Measurements from ENCODE around the gene ATP2C2.

Gene ATP2C2

DNA sequence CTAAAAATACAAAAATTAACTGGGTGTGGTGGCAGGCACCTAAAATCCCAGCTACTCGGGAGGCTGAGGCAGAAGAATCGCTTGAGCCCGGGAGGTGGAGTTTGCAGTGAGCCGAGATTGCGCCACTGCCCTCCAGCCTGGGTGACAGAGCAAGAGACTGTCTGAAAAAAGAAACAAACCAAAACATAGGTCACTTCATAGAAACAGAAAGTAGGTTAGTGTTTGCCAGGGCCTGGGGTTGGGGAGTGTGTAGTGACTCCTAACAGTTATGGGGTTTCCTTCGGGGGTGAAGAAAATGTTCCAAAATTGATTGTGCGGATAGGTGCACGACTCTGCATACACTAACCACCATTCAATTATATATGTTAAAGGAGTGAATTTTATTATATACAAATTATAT, 59.2 kb downstream of the ATP2C2 start:
- no peak for DNase-seq (ENCODE audit: low read depth)
- no peak overlapping the region for H3K4me3 ChIP-seq (replicated peaks; ENCODE audit: low read depth, low read length)

DNA sequence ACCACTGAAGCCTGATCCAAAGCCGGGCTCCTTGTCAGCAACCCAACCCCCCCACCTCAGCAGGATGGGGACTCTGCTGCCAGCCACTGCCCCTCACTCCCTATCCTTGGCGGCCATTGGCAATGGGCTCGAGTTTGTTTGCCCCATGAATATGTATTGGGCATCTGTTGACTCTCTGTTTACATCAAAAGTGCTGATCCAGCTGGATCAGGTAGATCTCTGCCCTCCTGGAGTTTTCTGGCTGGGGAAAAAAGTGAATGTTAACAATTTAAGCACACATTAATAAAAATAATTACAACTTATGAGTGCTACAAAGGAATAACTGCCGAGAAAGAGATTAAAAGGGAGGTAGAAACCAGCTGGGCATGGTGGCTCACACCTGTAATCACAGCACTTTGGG, 62.5 kb downstream of the ATP2C2 start:
- TF ChIP-seq, protein P1, sequence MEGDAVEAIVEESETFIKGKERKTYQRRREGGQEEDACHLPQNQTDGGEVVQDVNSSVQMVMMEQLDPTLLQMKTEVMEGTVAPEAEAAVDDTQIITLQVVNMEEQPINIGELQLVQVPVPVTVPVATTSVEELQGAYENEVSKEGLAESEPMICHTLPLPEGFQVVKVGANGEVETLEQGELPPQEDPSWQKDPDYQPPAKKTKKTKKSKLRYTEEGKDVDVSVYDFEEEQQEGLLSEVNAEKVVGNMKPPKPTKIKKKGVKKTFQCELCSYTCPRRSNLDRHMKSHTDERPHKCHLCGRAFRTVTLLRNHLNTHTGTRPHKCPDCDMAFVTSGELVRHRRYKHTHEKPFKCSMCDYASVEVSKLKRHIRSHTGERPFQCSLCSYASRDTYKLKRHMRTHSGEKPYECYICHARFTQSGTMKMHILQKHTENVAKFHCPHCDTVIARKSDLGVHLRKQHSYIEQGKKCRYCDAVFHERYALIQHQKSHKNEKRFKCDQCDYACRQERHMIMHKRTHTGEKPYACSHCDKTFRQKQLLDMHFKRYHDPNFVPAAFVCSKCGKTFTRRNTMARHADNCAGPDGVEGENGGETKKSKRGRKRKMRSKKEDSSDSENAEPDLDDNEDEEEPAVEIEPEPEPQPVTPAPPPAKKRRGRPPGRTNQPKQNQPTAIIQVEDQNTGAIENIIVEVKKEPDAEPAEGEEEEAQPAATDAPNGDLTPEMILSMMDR (IDR thresholded peaks at IDR 0.05; ENCODE audit: low read length, missing control alignments), result no peak
- no peak overlapping the region for H3K4me3 ChIP-seq (replicated peaks; ENCODE audit: low read depth, low read length)
- DNase-seq (ENCODE audit: low read depth), result no peak

More for the DNA sequence above, 59.2 kb downstream of the ATP2C2 start:
- TF ChIP-seq, protein P1 (IDR thresholded peaks at IDR 0.05; ENCODE audit: low read length, missing control alignments), result no peak

DNA sequence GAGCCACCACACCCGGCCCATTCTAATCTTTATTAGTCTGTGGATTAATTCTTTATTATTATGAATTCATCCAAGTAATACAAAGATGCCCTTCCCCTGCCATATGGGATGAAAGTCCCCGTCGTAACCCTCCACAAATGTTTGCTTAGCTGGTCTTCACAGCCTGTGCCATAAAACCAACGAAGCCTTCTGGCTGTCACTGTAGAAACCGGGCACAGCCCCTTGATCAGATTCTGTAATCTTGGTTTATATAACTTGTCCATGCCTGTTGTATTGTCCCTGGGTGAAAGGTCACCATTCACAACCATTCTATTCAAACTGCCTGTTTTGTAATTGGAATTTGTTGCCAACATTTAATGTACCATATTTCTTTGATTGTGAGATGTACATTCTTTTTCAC, 66.5 kb downstream of the ATP2C2 start:
- TF ChIP-seq, protein P1 (IDR thresholded peaks at IDR 0.05; ENCODE audit: low read length, missing control alignments), result no peak
- H3K4me3 ChIP-seq (replicated peaks; ENCODE audit: low read depth, low read length), result no peak overlapping the region
- no peak for DNase-seq (ENCODE audit: low read depth)

DNA sequence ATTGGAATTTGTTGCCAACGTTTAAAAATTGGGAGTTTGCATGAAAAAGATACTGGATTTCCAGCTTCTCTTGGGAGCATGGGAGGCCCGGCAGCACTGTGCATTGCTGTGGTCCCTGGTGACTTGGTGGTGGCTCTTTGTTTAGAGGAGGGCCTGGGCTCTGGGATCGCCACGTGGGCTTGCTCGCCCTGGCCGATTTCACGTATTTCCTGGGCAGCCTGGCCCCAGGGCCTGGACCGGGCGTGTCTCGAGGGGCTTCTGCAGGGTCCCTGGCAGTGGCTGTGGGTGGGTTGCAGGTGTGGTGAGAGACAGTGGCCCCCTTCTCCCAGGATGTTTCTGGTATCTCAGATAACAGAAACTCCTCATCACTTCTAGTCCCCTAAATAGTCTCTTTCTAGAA, 67.9 kb downstream of the ATP2C2 start:
- TF ChIP-seq, protein P1 (IDR thresholded peaks at IDR 0.05; ENCODE audit: low read length, missing control alignments), result no peak
- DNase-seq (ENCODE audit: low read depth), result no peak
- no peak overlapping the region for H3K4me3 ChIP-seq (replicated peaks; ENCODE audit: low read depth, low read length)

DNA sequence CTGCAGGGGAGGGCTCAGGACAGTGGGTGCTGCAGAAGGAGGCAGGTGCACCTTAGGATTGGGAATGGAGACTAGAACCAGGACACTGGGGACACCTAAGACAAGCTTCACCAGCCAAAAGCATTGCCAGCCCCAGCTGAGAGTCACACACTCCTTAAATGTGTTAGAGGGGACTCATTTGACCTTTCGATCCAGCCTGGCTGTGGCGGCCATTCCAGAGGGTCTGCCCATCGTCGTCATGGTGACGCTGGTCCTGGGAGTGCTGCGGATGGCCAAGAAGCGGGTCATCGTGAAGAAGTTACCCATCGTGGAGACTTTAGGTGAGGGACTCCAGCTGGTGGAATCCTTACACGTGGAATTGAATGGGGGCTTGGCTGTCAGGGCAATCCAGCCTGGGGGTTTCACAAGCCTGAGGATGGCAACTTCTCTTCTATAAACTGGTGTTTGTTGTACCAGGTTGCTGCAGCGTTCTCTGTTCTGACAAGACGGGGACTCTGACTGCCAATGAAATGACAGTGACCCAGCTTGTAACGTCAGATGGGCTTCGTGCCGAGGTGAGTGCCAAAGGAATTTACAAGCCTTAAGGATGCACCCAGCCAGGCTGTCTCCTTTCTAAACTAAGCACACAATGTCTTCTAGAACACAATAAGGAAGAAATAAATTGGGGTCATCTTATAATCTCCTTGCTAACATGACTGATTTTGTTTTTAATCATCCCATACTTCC, 70.8 kb downstream of the ATP2C2 start:
- no peak overlapping the region for H3K4me3 ChIP-seq (replicated peaks; ENCODE audit: low read depth, low read length)
- no peak for DNase-seq (ENCODE audit: low read depth)
- TF ChIP-seq, protein P1 (IDR thresholded peaks at IDR 0.05; ENCODE audit: low read length, missing control alignments), result no peak

DNA sequence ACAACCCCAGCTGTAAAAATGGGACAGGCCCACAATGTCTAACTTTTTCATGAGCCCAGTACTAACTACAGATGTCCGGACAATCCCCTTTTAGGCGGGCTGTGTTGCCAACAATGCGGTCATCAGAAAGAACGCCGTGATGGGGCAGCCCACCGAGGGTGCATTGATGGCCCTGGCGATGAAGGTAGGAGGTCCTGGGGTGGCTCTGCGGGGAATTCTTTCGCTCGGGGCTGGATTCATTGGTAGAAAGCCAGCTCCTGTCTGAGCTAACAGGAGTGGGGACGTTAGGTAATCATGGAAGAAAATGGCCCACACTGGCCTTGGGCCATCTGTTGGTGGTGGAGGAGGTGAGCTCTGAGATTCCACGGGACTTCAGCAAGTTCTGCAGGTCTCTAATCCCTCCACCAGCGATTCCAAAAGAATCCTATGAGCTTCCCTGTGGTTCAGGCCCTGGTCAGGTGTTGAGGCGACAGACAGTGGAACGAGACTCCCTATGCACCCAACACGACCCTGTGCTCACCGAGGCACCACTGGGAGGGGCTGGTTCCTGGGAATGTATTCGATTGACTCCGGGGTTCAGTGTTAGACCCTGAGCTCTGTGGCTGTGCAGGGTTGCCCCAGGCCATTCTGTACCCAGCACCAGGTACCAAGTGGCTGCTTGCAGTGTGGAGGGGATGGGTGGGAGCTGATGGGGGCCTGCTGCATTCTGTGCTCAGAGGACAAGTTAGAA, 74.2 kb downstream of the ATP2C2 start:
- DNase-seq (ENCODE audit: low read depth), result no peak
- H3K4me3 ChIP-seq (replicated peaks; ENCODE audit: low read depth, low read length), result no peak overlapping the region
- TF ChIP-seq, protein P1 (IDR thresholded peaks at IDR 0.05; ENCODE audit: low read length, missing control alignments), result no peak

Data from fibroblast of pulmonary artery (primary cell).